D721Med (cell line): Measurements from ENCODE around the gene C1orf56.

ENCODE experiments used
- DNase-seq: peaks from one replicate; pipeline ENCODE4 v3.0.0; 2011; ENCODE audit warnings: low spot score; ENCODE audit not compliant: insufficient read length
- FAIRE-seq: peaks from 2 replicates; lab custom pipeline; 2011; peaks lifted over from hg19 to GRCh38; lab: Jason Lieb, UNC
- CTCF ChIP-seq: IDR thresholded peaks from 2 replicates; pipeline ENCODE4 v1.5.1; 2012; ENCODE audit warnings: mild to moderate bottlenecking, control low read depth; ENCODE audit not compliant: insufficient read depth; ENCODE audit errors: missing control alignments

C1orf56 gene

GRCh38 chr1:151002611-151003010 is 44.9 kb upstream of the C1orf56 start:
- FAIRE-seq (no peak), DNase-seq (no peak)
- no peak for TF ChIP-seq CTCF

- DNase-seq (no peak), FAIRE-seq (no peak)
Observed at GRCh38 chr1:151003180-151003579, 44.4 kb upstream of the C1orf56 start.

GRCh38 chr1:151005729-151006319 is 41.7 kb upstream of the C1orf56 start:
- FAIRE-seq: no peak
- no peak for TF ChIP-seq CTCF
- DNase-seq: no peak

More at GRCh38 chr1:151003180-151003579, 44.4 kb upstream of the C1orf56 start:
- no peak for TF ChIP-seq CTCF

- peak; percentile 61 for TF ChIP-seq CTCF
- FAIRE-seq (no peak), DNase-seq (peak; percentile 42)
Observed at GRCh38 chr1:151006327-151007052, 41.1 kb upstream of the C1orf56 start, which contains the start of gene MINDY1. Gene MINDY1 (minus strand): TSS chr1:151006902. CDS start chr1:151002617, 4,285 bp downstream.

- DNase-seq (no peak), FAIRE-seq (peak; percentile 29)
- no peak for TF ChIP-seq CTCF
Observed at GRCh38 chr1:151007853-151008243, 39.7 kb upstream of the C1orf56 start.

- FAIRE-seq (peak; percentile 69), DNase-seq (peak; percentile 100)
- TF ChIP-seq CTCF: no peak
Observed at GRCh38 chr1:151008244-151009205, 39.0 kb upstream of the C1orf56 start, which contains the start of gene PRUNE1. Gene PRUNE1 (plus strand): TSS chr1:151008449. CDS start chr1:151008633, 184 bp downstream.
